Peyer's patch (tissue), 4 donors: ENCODE results near the gene SLC27A2.

Source experiments
- POLR2A ChIP-seq, 2 donors: fragments of 450-650 bp; IDR thresholded peaks; one replicate each; pipeline ENCODE4 v1.5.1; 2017; ENCODE audit warnings: antibody characterized with exemption in 2 of 2, mild to moderate bottlenecking in 2 of 2, moderate library complexity in 2 of 2
- TF ChIP-seq, protein P1 (sequence below), 6 experiments: fragments of 450-650 bp in 4 of 6; fragments of 200-600 bp in 2 of 6; sonication (generic) in 1 of 6; IDR thresholded peaks; one replicate each; pipeline ENCODE4 v1.5.1; 2017 to 2019; ENCODE audit warnings: antibody characterized with exemption in 6 of 6, mild to moderate bottlenecking in 3 of 6, moderate library complexity in 1 of 6

DNA sequence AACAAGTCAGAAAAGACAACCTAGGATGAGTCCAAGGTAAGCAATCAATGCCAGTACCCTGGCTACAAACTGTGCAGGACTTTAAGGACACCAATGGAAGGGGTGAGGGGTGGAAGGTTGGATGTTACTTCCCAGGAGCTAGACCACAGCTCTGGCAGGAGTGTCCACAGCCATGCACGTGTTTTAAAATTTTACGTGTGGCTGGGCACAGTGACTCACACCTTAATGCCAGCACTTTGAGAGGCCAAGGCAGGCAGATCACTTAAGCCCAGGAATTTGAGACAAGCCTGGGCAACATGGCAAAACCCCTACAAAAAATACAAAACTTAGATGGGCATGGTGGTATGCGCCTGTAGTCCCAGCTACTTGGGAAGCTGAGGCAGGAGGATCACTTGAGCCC is 98.3 kb downstream of the SLC27A2 start:
- TF ChIP-seq, protein P1, sequence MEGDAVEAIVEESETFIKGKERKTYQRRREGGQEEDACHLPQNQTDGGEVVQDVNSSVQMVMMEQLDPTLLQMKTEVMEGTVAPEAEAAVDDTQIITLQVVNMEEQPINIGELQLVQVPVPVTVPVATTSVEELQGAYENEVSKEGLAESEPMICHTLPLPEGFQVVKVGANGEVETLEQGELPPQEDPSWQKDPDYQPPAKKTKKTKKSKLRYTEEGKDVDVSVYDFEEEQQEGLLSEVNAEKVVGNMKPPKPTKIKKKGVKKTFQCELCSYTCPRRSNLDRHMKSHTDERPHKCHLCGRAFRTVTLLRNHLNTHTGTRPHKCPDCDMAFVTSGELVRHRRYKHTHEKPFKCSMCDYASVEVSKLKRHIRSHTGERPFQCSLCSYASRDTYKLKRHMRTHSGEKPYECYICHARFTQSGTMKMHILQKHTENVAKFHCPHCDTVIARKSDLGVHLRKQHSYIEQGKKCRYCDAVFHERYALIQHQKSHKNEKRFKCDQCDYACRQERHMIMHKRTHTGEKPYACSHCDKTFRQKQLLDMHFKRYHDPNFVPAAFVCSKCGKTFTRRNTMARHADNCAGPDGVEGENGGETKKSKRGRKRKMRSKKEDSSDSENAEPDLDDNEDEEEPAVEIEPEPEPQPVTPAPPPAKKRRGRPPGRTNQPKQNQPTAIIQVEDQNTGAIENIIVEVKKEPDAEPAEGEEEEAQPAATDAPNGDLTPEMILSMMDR (IDR thresholded peaks at IDR 0.05): no peak
- no peak for TF ChIP-seq POLR2A (IDR thresholded peaks at IDR 0.05)
